GM18868 (cell line): Measurements from ENCODE around the gene CECR2.
"Not testable (repeated sequence)": the region's sequence is repeated elsewhere in the genome, so short reads cannot be mapped to it uniquely, and the experiment has no call there.

Experiments
- ATAC-seq: cut with Tn5 transposase; IDR thresholded peaks from one replicate; pipeline ENCODE4 v1.9.1; 2021; ENCODE audit warnings: mild to moderate bottlenecking, moderate library complexity; ENCODE audit not compliant: unreplicated experiment

CECR2 gene

GRCh38 chr22:17401728-17402127, 32.5 kb downstream of the CECR2 start:
- ATAC-seq, result no peak

GRCh38 chr22:17402293-17402692, 33.0 kb downstream of the CECR2 start:
- no peak for ATAC-seq

- ATAC-seq, result no peak
Measured at GRCh38 chr22:17403906-17404305, 34.6 kb downstream of the CECR2 start.

GRCh38 chr22:17407643-17408042, 38.4 kb downstream of the CECR2 start:
- no peak for ATAC-seq

- ATAC-seq, result no peak
Measured at GRCh38 chr22:17410576-17410975, 41.3 kb downstream of the CECR2 start.

GRCh38 chr22:17411213-17411612, 42.0 kb downstream of the CECR2 start:
- no peak for ATAC-seq

- no peak for ATAC-seq
Measured at GRCh38 chr22:17412232-17412631, 43.0 kb downstream of the CECR2 start.

- ATAC-seq, result no peak
Measured at GRCh38 chr22:17418890-17419324, 49.6 kb downstream of the CECR2 start.

GRCh38 chr22:17419348-17419747, 50.1 kb downstream of the CECR2 start:
- ATAC-seq, result no peak

- no peak for ATAC-seq
Measured at GRCh38 chr22:17422736-17423343, 53.6 kb downstream of the CECR2 start.

- ATAC-seq, result no peak
Measured at GRCh38 chr22:17423616-17424015, 54.4 kb downstream of the CECR2 start.

- ATAC-seq, result not testable (repeated sequence)
Measured at GRCh38 chr22:17427528-17427927, 58.3 kb downstream of the CECR2 start.

- ATAC-seq, result no peak
Measured at GRCh38 chr22:17429516-17429915, 60.3 kb downstream of the CECR2 start.

GRCh38 chr22:17430412-17430811, 61.2 kb downstream of the CECR2 start:
- no peak for ATAC-seq

- no peak for ATAC-seq
Measured at GRCh38 chr22:17431179-17431578, 61.9 kb downstream of the CECR2 start.

- no peak for ATAC-seq
Measured at GRCh38 chr22:17434856-17435255, 65.6 kb downstream of the CECR2 start.

- ATAC-seq, result no peak
Measured at GRCh38 chr22:17435375-17435774, 66.1 kb downstream of the CECR2 start.

- ATAC-seq, result peak; percentile 88
Measured at GRCh38 chr22:17436382-17436980, 67.2 kb downstream of the CECR2 start.

GRCh38 chr22:17436981-17437412, 67.7 kb downstream of the CECR2 start:
- no peak for ATAC-seq

GRCh38 chr22:17438026-17438425, 68.8 kb downstream of the CECR2 start:
- ATAC-seq, result no peak

- ATAC-seq, result no peak
Measured at GRCh38 chr22:17441326-17441725, 72.1 kb downstream of the CECR2 start.

- no peak for ATAC-seq
Measured at GRCh38 chr22:17443405-17444203, 74.3 kb downstream of the CECR2 start.
